Activated CD4-positive, alpha-beta T cell treated with anti-CD3 and anti-CD28 coated beads for 48 hours (primary cell): ENCODE measurements around the gene PBXIP1.

Experiments used
- DNase-seq: peaks from one replicate; pipeline ENCODE4 v3.0.0-alpha.2; 2020

The PBXIP1 gene

DNA sequence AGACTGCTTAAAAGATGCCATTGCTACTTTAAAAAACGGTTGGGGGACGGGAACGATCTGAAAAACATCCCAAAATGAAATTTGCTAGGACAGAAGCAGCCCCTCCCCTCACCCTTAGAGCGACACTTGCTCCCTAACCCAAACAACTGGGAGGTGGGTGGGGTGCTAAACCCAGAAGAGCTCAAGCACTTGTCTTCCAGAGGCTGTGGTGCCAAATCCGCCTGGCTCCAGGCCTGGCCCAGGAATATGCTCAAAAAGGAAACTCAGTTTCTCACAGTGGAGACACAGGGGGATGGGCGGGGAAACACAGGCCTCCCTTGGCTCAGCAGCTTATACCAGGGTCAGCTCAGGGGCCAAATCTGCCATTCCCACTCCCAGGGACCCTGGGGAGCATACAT, 644 bp upstream of the PBXIP1 start:
- DNase-seq: no peak

DNA sequence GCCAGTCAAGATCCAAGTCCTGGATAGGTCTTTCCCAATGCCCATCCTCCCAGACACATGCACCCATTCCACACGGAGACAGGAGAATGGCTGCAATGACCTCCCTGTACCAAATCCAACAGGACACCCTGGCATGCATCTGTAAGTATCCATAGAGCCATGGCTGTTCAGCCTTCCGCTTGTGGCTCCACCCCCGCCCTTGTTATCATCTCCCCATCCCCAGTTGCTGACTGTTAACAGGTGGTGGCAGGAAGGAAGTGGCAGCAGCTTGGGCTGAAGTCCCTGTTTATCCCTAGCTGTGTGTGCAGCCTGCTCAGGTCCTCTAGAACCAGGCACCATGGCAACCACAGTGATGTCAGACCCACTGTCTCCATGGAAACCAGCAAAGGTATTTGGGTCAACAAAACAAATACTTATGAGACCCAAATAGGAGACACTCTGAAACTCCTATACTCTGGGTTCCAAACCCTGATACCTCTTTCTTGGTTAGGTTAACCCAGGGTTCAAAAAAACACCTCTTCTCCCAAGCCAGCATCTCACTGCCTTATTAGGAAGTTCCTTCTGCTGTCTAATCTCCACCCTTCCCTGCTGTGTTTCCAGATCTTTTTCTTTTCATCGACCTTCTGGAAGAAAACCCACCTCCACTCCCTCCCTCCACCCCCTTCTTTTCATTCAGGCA, 721 bp downstream of the PBXIP1 start:
- peak; percentile 86 for DNase-seq

DNA sequence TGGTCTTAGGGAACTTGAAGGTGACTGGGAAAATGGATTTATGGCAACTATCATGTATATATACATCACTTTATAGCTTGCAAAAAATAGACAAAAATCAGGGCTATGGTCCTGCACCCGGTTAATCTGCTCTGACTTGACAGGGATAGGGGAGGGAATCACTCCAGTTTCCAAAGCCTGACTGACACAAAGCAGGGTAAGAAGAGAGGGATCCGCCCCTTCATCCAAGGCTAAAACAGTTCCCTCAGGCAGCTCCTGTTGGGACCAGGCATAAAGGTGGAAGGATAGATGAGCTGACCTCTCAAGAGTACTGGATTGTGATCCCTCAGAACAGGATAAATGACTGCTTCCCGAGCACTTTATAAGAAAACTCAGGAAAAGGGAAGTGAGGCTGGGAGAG, 1.4 kb downstream of the PBXIP1 start:
- DNase-seq: no peak

DNA sequence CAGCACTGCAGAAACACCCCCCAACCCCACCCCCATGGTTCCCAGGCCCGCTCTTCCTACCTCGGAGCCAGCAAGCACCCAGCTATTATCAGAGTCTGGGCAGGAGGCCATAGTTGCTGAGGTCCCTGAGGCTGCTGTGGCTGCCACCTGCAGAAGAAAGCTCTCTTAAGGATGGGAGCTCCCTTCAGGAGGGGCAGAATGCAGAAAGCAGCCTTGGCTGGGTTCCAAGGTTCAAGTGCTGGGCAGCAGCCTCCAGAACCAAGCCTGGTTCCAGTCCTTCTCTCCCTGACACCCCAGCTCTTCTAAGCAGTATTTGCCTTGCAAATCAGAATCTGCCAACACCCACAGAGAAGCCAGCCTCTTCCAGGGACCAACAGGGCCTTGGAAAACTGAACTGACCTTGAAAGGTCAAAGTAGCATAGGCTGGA, 2.3 kb downstream of the PBXIP1 start:
- DNase-seq: no peak

DNA sequence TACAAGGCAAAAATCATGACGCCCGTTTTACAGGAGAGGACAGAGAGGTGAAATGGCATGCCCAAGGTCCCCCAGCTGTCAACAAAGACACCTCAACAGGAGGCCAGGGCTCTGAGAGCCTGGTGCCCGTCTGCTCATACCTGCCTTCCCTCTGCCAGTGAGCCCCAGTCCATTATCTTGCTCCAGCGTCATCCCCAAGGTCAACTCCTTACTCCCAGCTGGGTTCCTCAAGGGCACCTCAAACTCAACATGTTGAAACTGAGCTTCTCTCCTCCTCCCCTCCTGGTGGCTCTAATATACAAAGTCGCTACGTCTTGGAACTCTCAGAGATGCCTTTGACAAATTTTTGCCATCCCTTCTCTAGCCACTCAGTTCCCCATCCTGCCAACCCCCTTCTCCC, 3.2 kb downstream of the PBXIP1 start:
- no peak for DNase-seq

DNA sequence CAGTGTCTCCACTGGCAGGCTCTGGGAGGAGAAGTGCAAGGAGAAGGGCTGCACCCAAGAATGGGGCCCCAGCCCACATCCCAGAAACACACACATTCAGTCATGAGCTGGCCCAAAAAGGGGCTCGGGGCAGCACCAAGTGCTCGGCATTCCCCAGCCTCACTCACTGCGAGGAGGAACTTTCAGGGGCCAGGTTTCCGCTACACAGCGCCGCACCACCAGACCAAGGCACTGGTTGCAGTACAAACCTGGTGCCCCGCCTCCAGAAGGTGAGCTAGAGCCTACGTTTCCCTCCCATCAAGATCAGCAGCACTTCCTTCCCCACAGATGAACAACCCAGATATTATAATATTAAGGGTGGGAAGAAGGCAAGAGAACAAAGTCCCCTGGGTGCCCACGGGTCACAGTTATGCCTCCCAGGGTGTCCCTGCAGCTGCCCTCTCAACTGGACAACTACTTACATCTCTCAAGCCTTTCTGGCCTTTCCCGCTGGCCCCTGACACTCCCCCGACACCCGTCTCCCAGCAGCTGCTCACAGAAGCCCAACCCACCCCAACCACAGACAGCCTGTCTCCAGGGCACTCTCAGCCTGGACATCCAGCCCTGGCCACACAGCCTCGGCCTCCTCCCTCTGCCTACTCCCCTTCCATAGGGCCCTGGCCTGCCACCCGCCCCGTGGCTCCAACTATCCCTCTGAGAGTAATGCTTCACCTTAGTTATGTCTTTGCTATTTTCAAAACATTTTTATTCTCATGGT, 3.8 kb downstream of the PBXIP1 start:
- peak; percentile 70 for DNase-seq

DNA sequence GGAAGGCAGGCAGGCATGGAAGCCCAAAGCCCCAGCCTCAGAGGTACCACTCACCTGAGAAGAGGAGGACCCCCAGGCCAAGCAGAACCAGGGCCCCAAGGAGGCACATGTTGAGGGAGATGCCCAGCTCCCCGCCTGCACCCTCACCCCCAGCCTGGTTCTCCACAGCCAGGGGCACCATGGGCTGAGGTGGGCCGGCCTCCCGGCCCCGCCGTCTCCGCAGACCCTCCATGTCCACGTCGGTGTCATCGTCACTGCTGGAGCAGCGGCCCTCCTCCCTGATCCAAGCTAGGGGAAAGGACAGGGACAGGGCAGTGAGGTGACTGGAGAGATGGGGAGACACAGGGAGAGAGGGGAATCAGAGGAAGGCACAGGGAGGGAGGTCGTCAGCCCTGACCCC, 7.8 kb downstream of the PBXIP1 start:
- DNase-seq: no peak

DNA sequence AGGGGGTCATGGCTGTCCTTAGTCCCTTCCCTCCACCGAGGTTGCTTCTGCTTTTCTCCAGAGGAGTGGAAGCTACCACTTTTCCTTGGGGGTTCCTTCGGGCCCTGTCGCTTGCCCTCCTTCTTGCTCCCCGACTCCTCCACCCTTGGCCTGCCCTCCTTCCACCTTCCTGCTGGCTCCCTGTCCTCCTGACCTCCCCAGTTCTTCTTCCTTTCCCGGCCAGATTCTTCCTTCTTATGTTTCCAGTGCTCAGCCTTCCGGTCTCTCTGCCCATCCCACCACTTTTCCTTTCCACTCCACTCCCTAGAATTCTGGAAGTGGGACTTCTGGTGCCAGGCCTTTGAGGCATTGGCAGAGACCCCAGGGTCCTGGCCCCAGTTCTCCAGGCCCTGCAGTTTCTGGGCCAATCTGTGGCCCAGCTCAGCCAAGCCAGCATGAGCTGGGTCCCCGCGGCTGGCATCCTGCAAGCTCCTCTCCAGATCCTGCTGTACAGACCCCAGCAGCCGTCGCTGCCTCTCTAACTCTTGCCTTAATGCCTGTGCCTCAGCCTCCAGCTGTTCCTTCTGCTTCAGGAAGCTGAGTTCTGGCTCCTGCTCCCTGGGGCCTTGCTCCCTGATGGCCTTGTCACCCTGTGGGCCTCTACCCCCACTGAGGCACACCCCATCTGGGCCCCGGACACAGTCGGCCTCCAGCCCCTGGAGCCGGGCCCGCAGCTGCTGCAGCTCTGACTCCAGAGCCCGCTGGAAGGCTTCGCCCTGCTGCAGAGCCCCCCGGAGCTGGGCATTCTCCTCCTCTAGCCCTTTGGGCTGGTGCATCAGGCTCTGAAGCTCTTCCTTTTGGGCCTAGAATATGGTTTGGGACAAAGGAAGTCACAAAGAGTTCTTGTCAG, 9.7 kb downstream of the PBXIP1 start:
- no peak for DNase-seq

DNA sequence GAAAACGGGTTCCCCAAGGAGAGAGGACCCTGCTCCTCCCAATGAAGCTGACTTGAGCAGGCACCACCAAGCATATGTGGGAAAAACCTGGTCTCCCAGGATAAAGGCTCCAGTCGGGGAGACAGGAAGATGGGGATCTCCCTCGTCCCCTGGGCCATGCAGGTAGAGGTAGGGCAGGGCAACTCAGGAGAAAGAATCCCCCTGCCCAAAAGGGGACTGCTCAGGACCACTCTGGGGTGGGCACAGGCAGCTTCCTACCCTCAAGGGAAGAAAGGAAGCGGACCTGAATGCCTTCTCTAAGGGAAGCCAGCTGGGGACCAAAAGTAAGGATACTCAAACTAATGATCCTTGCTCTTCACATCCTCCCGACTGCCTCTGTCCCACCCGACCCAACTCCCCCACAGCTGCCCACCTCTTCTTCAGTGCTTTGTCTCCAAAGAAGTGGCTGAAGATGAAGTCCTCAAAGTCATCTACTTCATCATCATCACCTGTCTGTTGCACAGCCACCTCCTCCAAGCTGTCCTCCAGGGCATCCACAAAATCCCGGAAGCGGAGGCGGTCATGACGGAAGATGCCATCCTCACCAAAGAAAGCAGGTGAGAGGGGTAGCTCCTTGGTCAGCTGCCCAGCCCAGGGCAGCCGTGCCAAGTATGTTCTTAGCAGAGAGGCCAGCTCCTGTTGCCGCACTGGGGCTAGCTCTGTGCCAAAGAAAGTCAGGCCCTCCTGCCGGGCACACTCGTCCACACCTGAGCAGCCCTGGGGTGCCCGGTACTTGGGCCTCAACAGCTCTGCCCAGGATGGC, 10.5 kb downstream of the PBXIP1 start:
- no peak for DNase-seq

DNA sequence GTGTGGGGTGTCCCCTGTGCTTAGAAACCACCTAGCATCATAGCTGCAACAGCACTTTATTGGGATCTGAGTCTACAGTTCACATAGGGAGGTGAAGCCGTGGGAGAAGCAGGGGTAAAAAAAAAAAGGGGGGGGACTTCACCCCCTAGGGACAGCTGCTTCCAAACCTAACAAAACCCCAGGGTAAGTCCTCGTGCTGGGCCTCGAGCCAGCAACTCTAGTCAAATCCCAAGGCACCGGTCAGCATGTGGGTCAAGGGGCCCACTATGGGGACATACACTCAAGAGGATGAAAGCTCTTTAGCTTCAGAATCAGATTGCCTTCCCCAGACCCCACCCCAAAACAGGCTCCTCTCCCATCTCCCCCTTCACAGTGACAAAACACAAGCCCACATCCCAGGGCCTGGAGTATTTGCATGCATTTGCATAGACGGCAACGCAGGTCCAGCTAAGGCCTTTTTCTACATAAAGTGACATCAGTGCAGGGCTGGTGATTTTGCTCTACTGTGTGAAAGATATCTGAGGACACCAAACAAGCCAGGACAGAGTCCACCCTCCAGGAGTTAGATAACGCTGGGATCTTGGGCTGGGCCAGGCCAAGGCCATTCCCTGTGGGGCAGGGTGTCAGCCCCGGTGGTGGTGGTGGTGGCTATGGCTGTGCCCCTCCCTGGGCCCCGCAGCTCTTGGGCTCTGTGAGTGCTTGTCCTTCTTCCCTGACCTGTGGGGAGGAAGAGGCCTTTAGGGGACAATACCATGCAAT, 11.3 kb downstream of the PBXIP1 start:
- DNase-seq: no peak

DNA sequence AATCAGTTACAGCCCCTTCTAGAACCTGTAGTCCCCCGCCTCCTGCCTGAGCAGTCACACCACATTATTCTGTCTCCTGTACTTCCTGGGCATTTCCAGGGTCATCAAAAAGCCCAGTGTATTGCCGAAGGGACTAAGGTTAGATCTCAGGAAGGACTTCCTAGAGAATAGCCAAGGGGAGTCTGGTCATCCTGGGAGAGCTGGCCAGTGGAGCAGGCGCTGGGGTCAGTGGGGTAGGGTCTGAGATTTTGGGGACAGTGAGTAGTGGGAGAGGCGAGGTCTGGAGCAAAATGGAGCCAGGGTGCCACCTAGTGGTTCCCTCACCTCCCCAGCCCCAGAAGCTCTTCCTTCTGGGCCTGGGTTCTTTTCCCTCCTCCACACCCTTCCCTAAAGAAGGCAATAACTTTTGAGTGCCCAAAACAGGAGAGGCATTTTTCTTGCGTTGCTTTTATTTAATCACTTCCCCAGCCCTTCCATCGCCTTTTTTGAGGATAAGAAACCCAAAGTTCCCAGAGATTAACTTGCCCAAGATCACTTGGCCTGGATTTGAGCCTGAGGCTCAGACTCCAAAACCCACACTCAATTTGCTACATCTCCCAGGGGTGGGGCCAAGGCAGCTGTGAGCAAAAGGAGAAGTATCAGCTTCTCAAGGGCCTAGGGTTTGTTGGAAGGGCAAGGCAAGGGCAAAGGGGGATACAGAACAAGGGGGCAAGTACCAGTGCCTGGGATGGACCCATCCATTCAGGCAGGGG, 12.1 kb downstream of the PBXIP1 start:
- DNase-seq: peak; percentile 56

DNA sequence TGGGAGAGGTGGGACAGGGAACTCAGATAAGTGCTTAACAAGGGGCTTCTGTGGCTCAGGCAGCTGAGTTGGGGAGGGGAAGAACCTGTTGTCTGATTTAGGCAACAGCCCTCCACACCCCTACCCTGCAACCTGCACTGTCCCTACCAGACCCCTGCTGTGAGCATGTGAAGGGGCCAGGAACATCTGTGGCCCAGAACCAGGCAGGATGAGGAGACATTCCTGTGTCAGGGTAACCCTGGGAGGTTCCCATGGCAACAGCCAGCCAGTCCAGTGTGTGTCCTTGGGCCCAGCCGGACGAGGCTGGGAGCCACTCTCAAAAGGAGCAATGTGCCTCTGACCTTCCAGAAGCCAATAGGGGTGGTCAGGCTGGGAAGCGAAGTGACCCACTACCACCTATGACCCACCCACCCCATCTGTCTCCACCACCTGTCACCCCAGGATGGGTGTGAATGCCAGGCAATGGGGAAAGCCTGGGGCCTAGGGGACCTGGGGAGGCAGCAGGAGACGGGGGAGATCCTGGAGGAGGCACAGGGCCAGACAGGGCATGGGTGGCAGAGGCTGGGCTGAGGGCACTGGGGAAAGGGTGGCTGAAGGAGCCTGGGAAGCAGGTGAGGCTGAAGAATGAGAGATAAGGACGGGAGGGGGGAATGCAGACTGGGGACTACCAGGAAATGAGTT, 14.4 kb downstream of the PBXIP1 start:
- no peak for DNase-seq

DNA sequence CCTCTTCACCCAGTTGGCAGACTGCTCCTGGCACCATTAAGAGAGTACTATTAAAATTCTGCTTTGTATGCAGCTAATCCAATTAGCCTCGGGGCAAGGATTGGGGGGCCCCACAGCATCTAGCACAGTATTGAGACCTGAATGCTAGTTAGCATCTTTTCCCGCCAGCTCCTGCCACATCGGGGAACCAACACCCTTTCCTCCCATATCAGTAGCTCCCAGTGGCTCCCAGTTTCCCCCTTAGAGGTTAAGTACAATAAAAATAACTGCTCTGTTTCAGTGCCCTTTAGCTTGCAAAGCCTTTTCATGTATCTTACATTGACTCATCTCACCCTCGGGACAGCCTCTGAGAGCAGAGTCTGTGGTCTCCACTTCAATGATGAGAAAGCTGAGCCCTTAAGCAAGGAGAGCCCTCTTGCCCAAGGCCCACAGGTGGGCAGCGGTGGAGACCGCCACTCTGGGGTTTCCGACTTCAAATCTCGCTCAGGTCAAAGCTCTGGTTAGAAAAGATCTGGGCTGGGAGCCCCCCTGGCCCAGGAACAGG, 15.2 kb downstream of the PBXIP1 start:
- peak; percentile 44 for DNase-seq

DNA sequence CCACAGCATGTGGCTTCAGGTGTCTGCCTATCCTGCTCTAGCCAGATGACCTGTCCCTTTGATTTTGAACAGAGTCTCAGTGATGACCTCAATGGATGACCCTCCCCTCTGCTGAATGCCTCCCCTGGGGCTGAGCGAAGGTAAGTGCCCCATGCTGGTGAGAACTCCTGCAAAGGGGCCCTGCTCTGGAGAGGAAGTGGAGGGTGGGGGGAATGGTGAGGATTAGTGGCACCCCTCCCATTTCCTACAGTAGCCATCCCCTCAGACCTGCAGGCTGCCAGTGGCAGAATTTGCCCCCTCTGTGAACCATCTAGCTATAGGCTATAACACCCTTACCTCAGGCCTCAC, 15.7 kb downstream of the PBXIP1 start:
- no peak for DNase-seq

DNA sequence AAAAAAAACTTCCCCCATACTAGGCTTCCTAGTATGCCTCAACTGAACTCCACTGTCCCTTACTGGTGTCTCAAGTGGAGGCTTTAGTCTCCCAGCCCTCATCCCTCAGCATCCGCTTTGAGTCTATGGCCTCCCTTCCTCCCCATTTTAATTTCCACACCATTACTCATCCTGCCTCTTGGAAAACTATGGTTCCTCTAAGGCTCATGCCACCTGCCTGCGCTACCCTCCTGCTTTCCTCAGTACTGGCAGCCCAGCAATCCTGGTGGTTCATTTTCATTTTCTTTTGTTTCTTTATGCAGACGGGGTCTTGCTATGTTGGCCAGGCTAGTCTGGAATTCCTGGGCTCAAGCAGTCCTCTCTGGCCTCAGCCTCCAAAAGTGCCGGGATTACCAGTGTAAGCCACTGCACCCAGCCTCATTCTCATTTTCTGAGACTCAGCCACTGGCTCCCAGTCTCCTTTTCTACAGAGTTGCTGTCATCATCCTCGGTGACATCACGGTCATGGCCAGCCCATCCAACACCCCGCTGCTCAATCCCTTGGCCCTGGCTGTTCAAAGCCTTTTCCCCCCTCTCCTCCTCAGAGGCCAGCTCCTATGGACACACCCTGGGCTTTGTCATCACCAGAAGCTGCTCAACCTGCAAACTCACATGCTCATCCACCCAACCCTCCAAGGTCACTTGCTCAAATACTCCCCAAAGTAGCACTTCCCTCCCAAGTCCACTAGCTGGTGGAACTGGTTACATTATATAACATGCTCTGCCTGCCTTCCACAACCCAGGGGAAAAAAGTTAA, 17.1 kb downstream of the PBXIP1 start:
- no peak for DNase-seq

DNA sequence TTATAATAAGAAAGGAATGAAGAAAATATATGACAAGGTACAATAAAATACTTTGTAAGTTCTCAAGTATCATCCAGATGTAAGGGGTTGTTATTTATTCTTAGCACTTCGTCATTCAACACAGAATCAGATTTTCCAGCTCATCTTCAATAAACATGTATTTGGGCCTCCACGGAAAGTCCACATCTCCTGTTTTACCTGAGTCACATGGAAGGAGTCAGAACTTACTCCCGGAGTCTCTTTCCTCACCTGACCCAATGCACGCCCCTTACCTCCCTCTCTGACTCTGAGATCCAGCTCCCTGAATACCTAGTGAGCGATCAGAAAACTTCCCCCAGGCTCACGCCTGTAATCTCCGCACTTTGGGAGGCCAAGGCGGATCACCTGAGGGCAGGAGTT, 17.9 kb downstream of the PBXIP1 start:
- DNase-seq: no peak

DNA sequence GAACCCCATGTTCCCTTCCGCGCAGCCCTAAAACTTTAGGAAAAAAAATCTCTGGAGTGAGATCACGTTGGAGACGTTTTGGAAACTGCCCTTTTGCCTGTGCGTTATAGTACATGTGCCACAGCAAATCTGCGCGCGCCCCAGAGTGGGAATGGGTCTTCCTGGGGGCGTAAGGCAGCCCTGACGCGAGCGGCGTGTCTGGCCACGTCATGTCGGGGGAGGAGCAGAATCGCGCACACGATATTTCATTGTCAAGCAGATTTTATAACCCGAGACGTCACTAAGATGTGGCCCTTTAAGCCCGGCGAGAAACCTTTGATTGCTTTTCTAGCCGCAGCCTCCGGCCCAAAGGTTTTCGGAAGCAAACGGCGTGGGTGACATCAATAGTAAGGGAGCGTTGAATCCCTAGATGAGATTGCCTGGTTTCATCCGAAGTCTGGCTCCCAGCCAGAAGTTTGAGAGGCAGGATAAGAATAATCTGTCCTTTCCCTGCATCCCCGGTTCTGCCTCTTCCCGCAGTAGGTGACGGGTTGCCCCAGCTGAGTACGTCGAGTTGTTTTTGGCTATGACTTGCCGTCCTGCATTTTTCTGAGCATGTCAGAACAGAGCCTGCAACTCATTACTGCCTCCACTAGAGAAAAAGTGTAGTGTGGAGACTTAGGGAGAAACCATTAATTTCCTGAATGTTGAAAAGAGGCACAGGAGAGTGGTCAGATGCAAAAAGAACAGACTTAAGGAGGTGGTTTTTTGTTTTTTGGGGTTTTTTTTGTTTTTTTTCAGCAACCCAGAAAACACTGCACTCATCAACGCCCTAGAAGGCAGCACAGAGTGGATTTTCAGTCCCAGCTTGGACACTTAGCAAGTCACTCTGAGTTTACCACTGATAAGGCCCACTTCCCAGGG, 18.6 kb downstream of the PBXIP1 start:
- peak; percentile 93 for DNase-seq

DNA sequence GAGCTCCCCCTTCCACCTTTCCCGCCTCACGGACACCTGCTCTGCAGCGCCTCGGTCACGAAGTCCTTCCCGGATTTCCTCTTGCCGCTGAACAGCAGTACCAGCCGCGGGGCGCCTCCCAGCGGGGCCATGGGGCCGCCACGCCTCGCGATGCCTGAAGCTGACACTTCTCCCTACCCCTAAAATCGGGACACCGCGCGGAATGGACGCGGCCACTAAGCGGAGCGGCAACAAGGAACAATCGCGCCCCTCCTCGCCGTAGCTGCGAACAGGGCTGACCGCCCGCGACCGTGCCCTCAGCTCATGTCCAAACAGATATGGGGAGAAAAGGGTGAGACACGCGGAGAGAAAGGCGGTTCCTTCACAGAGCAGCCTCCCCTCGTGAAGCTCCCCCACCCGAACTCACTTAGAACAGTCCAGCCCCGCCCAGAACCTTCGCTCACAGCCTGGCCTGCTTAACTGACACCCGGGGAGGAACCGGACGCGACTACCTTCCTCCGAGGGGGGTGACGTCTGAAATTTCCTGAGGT, 19.3 kb downstream of the PBXIP1 start, which contains the start of gene PMVK:
Gene PMVK, minus strand, starts transcription at position 165 of the 530 bp plus-strand sequence. Its CDS starts 34 bp downstream, at position 131.
- DNase-seq: peak; percentile 96
